Caco-2 (cell line): ENCODE data around the gene TEAD2. TPM values are rescaled to one million over a fixed set of nuclear protein-coding genes. Genes with fewer than 3 reads are reported as not detected.

Experiments used
- BruUV-seq: library from RNA; stranded (reverse); fragments of 400-500 nt; replicated peaks from 2 replicates; lab custom pipeline; 2021; lab: Mats Ljungman, UMichigan
- CTCF ChIA-PET: fragments of 300-600 bp; sonication (Branson Sonifier 250); formaldehyde crosslinking; loops from one replicate; lab custom pipeline; 2022; ENCODE audit warnings: antibody characterized with exemption; lab: Charles Lee
- POLR2A ChIA-PET: fragments of 300-600 bp; sonication (Branson Sonifier 250); formaldehyde crosslinking; loops from one replicate; lab custom pipeline; 2022; ENCODE audit warnings: antibody characterized with exemption; lab: Charles Lee
- DNase-seq, 2 experiments: peaks; one replicate each; pipeline versions ENCODE4 v3.0.0 to v3.0.0-alpha.2; 2020 to 2022
- H3K27me3 ChIP-seq: replicated peaks from 2 replicates; pipeline ENCODE4 v1.6.0; 2011; ENCODE audit warnings: low read length; ENCODE audit not compliant: control insufficient read depth, insufficient read depth
- H3K36me3 ChIP-seq: 2 replicates; pipeline ENCODE4 v1.5.1; 2011; ENCODE audit warnings: low read length; ENCODE audit not compliant: control insufficient read depth, insufficient read depth
- H3K4me1 ChIP-seq: fragments of 250-450 bp; sonication (Bioruptor Pico); 2 replicates; pipeline ENCODE4 v1.5.1; 2020; ENCODE audit warnings: mild to moderate bottlenecking
- H3K4me3 ChIP-seq: 2 replicates; pipeline ENCODE4 v1.5.1; 2011; ENCODE audit warnings: low read depth, mild to moderate bottlenecking, control low read depth, low read length
- H3K9me3 ChIP-seq: fragments of 250-450 bp; sonication (Bioruptor Pico); 2 replicates; pipeline ENCODE4 v1.5.1; 2020; ENCODE audit warnings: mild to moderate bottlenecking, moderate library complexity
- H3K27ac Mint-ChIP-seq: one replicate; pipeline ENCODE4 v1.8.0; 2022; ENCODE audit warnings: mixed read lengths; ENCODE audit not compliant: unreplicated experiment
- H3K27me3 Mint-ChIP-seq: one replicate; pipeline ENCODE4 v1.8.0; 2022; ENCODE audit warnings: mixed read lengths; ENCODE audit not compliant: insufficient read depth, unreplicated experiment
- H3K36me3 Mint-ChIP-seq: one replicate; pipeline ENCODE4 v1.8.0; 2022; ENCODE audit warnings: mild to moderate bottlenecking, mixed read lengths; ENCODE audit not compliant: insufficient read depth, unreplicated experiment
- H3K4me1 Mint-ChIP-seq: one replicate; pipeline ENCODE4 v1.8.0; 2022; ENCODE audit warnings: low read depth, mixed read lengths; ENCODE audit not compliant: unreplicated experiment
- H3K4me3 Mint-ChIP-seq: one replicate; pipeline ENCODE4 v1.8.0; 2022; ENCODE audit warnings: mild to moderate bottlenecking, moderate library complexity, mixed read lengths; ENCODE audit not compliant: unreplicated experiment
- H3K9me3 Mint-ChIP-seq: one replicate; pipeline ENCODE4 v1.8.0; 2022; ENCODE audit warnings: mixed read lengths; ENCODE audit not compliant: unreplicated experiment
- CTCF ChIP-seq, 2 experiments: fragments of 200-600 bp in 1 of 2; IDR thresholded peaks; 1 replicate in 1 of 2; 2 replicates in 1 of 2; pipeline versions ENCODE4 v1.5.1 to v1.8.0; 2011 to 2022; ENCODE audit warnings: antibody characterized with exemption in 1 of 2, control low read depth in 1 of 2, inconsistent platforms in 1 of 2, low read depth in 1 of 2, low read length in 1 of 2, mild to moderate bottlenecking in 1 of 2, moderate library complexity in 1 of 2; ENCODE audit not compliant: insufficient read depth in 1 of 2, severe bottlenecking in 1 of 2, unreplicated experiment in 1 of 2
- intact Hi-C: fragments of 100-400 bp; cut with micrococcal nuclease; formaldehyde crosslinking; loops from one replicate; pipeline ENCODE4 v1.10.0; 2022; ENCODE audit not compliant: unreplicated experiment
- total RNA-seq: library from RNA; stranded (reverse); gene quantifications from 2 replicates; pipeline ENCODE4 v1.2.3, GENCODE V29; 2022

The TEAD2 gene
- total RNA-seq, 1 experiment from 2014 or later, result 8.8 TPM

- H3K4me1 ChIP-seq, result no peaks in the 10 kb centered on the region
- Mint-ChIP-seq H3K36me3 (no peaks in the 10 kb centered on the region), H3K4me1 (no peaks in the 10 kb centered on the region), H3K27me3 (peaks cover under 1% of the 10 kb centered on the region), H3K4me3 (no peak overlapping the region), H3K27ac (no peak overlapping the region), H3K9me3 (peaks cover 9% of the 10 kb centered on the region)
- intact Hi-C loops, result no loop called here
- ChIA-PET POLR2A (no interaction called here), CTCF (no interaction called here)
- no peak for TF ChIP-seq CTCF (IDR thresholded peaks at IDR 0.05; ENCODE audit: insufficient read depth in 1 of 2, low read depth in 1 of 2, low read length in 1 of 2, severe bottlenecking in 1 of 2, unreplicated experiment in 1 of 2)
- no peak overlapping the region for H3K4me3 ChIP-seq
- no peak for DNase-seq
- BruUV-seq, result no TSS peak
- H3K27me3 ChIP-seq, result no peaks in the 10 kb centered on the region
- H3K9me3 ChIP-seq, result peaks cover 18% of the 10 kb centered on the region
- H3K36me3 ChIP-seq, result no peaks in the 10 kb centered on the region
Observed at GRCh38 chr19:49371184-49371583, 9.0 kb upstream of the TEAD2 start.

GRCh38 chr19:49368711-49369358 is 6.6 kb upstream of the TEAD2 start:
- H3K36me3 ChIP-seq, result no peaks in the 10 kb centered on the region
- TF ChIP-seq CTCF (IDR thresholded peaks at IDR 0.05; ENCODE audit: insufficient read depth in 1 of 2, low read depth in 1 of 2, low read length in 1 of 2, severe bottlenecking in 1 of 2, unreplicated experiment in 1 of 2), result no peak
- ChIA-PET CTCF (no interaction called here), POLR2A (no interaction called here)
- H3K4me1 ChIP-seq, result 0 out of 2 replicates have a peak, but pooled peaks cover 3% of the 10 kb centered on the region
- no peaks in the 10 kb centered on the region for H3K27me3 ChIP-seq
- no peaks in the 10 kb centered on the region for H3K27me3 Mint-ChIP-seq
- no peaks in the 10 kb centered on the region for H3K36me3 Mint-ChIP-seq
- H3K4me3 Mint-ChIP-seq, result no peak overlapping the region
- H3K9me3 Mint-ChIP-seq, result peaks cover 9% of the 10 kb centered on the region
- peaks cover 18% of the 10 kb centered on the region for H3K9me3 ChIP-seq
- H3K4me1 Mint-ChIP-seq, result no peaks in the 10 kb centered on the region
- intact Hi-C loops, result no loop called here
- H3K27ac Mint-ChIP-seq, result no peak overlapping the region
- H3K4me3 ChIP-seq, result no peak overlapping the region
- BruUV-seq, result no TSS peak
- DNase-seq, result no peak

GRCh38 chr19:49366110-49366509 is 3.9 kb upstream of the TEAD2 start:
- intact Hi-C loops, result no loop called here
- Mint-ChIP-seq H3K9me3 (peaks cover 9% of the 10 kb centered on the region), H3K27ac (no peak overlapping the region), H3K27me3 (no peaks in the 10 kb centered on the region), H3K4me3 (no peak overlapping the region), H3K36me3 (no peaks in the 10 kb centered on the region), H3K4me1 (peaks cover 4% of the 10 kb centered on the region)
- no peak for TF ChIP-seq CTCF (IDR thresholded peaks at IDR 0.05; ENCODE audit: insufficient read depth in 1 of 2, low read depth in 1 of 2, low read length in 1 of 2, severe bottlenecking in 1 of 2, unreplicated experiment in 1 of 2)
- H3K36me3 ChIP-seq, result no peaks in the 10 kb centered on the region
- no peak overlapping the region for H3K4me3 ChIP-seq
- peaks cover 18% of the 10 kb centered on the region for H3K9me3 ChIP-seq
- ChIA-PET POLR2A (no interaction called here), CTCF (interaction anchor here (0.6 kb wide), 1 partner anchor 78 kb away, joined by 7 read pairs; no protein-coding TSS in a partner anchor)
- no TSS peak for BruUV-seq
- no peak for DNase-seq
- H3K4me1 ChIP-seq, result peaks cover 8% of the 10 kb centered on the region; the same call in 1 of the 2 replicates
- H3K27me3 ChIP-seq, result no peaks in the 10 kb centered on the region; the same call in 1 of the 2 replicates
